Measurements from ENCODE around the gene KIAA0232.

KIAA0232 gene

DNA sequence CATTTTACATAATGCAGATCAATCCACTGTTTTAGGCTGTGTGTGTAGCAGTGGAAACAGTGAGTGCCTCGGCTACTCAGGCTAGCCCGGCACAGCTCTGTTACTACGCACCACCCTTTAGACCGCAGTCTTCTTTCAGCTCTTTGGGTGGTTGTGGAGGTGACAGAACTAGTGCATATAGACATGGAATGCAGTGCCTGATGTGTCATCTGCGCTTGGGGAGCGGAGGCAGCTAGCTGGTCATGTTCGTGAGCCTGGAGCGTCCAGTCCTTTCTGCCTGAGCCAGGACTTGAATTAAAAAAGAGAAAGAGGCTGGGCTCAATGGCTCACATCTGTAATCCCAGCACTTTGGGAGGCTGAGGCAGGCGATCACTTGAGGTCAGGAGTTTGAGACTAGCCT is 131.9 kb downstream of the KIAA0232 start:
- Histone ChIP-seq H3K9me3 (ENCODE audit: insufficient read depth, low read length) (no peaks in the 10 kb centered on the region), H4K20me1 (ENCODE audit: insufficient read depth, low read length) (peaks cover 21% of the 10 kb centered on the region), H3K4me1 (ENCODE audit: low read length) (peaks cover 9% of the 10 kb centered on the region), H3K36me3 (replicated peaks; ENCODE audit: low read depth, low read length) (no peaks in the 10 kb centered on the region), H3K4me2 (ENCODE audit: low read length) (no peak overlapping the region), H3K4me3 (ENCODE audit: low read length) (no peak overlapping the region), H3K79me2 (ENCODE audit: low read length) (peaks cover 43% of the 10 kb centered on the region), H3K27me3 (ENCODE audit: low read depth, low read length) (no peaks in the 10 kb centered on the region), H3K9ac (ENCODE audit: low read length) (no peak overlapping the region), H2AFZ (ENCODE audit: low read depth, low read length) (no peak overlapping the region), H3K27ac (ENCODE audit: low read length) (no peak overlapping the region)
- no peak for TF ChIP-seq CTCF (IDR thresholded peaks at IDR 0.05; ENCODE audit: low read depth, low read length)
- no peak for TF ChIP-seq EZH2phosphoT487 (IDR thresholded peaks at IDR 0.05; ENCODE audit: low read depth)

DNA sequence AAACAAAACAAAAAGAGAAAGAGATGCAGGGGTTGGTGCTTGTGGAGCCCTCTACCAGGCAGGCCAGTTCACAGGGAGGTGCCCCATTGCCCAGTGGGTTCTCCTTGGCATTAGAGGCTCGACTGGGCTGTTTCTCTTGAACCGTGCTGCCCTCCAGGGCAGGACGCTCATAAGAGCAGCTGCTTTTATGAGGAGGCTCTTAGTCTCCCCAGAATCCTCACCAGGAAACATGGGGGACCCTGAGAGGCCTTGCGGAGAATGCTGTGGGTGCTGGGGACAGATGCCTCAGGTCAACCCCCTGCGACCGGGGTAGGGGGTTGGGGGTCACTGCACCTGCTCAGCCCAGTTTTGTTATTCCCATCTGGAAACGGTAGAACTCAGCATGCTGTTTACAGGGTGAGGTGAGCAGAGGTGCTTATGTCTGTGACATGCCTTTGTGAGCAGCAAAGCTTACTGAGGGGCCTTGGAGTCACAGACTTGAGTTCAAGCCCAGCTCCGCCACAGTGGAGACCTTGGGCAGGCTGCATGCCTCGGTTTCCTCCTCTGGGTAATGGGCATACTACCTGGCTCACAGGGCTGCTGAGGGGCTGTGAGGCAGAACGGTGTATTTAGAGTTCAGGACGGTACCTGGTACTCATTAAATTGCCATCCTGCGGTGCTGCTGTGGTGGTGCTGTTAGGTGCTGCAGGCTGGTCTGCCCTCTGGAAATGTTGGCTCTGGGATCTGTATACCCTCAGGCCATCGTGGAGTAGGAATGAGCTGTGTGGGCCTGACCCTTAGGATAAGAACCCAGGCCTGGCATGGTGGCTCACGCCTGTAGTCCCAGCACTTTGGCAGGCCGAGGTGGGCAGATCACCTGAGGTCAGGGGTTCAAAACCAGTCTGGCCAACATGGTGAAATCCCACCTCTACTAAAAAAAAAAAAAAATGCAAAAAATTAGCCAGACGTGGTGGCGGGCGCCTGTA is 132.8 kb downstream of the KIAA0232 start:
- peaks cover 43% of the 10 kb centered on the region for H3K79me2 ChIP-seq (ENCODE audit: low read length)
- H3K4me1 ChIP-seq (ENCODE audit: low read length) = peaks cover 9% of the 10 kb centered on the region
- no peaks in the 10 kb centered on the region for H3K9me3 ChIP-seq (ENCODE audit: insufficient read depth, low read length)
- TF ChIP-seq CTCF (IDR thresholded peaks at IDR 0.05; ENCODE audit: low read depth, low read length) (no peak), EZH2phosphoT487 (IDR thresholded peaks at IDR 0.05; ENCODE audit: low read depth) (no peak)
- no peak overlapping the region for H3K4me3 ChIP-seq (ENCODE audit: low read length)
- H3K27ac ChIP-seq (ENCODE audit: low read length) = no peak overlapping the region
- H3K4me2 ChIP-seq (ENCODE audit: low read length) = no peak overlapping the region
- H2AFZ ChIP-seq (ENCODE audit: low read depth, low read length) = no peak overlapping the region
- H4K20me1 ChIP-seq (ENCODE audit: insufficient read depth, low read length) = peaks cover 21% of the 10 kb centered on the region
- no peak overlapping the region for H3K9ac ChIP-seq (ENCODE audit: low read length)
- H3K36me3 ChIP-seq (replicated peaks; ENCODE audit: low read depth, low read length) = no peaks in the 10 kb centered on the region
- no peaks in the 10 kb centered on the region for H3K27me3 ChIP-seq (ENCODE audit: low read depth, low read length)

DNA sequence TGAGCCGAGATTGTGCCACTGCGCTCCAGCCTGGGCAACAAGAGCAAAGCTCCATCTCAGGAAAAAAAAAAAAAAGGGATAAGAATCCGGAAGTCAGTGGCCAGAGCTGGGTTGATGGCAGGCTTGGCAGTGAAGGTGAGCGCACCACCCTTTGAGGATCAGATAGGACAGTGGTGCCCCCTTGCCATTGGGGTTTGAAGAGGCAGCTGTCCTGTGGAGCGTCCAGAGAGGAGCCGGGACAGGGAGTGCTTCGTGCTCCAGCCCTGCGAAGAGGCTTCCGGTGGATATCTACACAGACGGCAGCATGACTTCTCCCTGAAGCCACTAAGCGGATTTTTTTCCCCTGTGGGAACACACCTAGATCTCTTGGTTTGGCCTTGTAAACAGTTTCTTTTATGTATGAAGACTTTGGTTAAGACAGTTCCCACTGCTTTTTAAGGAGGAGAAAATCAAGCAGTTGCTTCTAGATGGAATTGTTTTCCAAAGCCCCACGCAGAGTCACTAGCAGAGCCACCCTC is 133.6 kb downstream of the KIAA0232 start:
- Histone ChIP-seq H3K4me3 (ENCODE audit: low read length) (no peak overlapping the region), H4K20me1 (ENCODE audit: insufficient read depth, low read length) (peaks cover 17% of the 10 kb centered on the region), H3K79me2 (ENCODE audit: low read length) (peaks cover 36% of the 10 kb centered on the region), H3K9me3 (ENCODE audit: insufficient read depth, low read length) (no peaks in the 10 kb centered on the region), H3K27me3 (ENCODE audit: low read depth, low read length) (no peaks in the 10 kb centered on the region), H3K9ac (ENCODE audit: low read length) (no peak overlapping the region), H3K4me2 (ENCODE audit: low read length) (no peak overlapping the region), H2AFZ (ENCODE audit: low read depth, low read length) (no peak overlapping the region), H3K36me3 (replicated peaks; ENCODE audit: low read depth, low read length) (no peaks in the 10 kb centered on the region), H3K4me1 (ENCODE audit: low read length) (0 out of 2 replicates have a peak, but pooled peaks cover under 1% of the 10 kb centered on the region), H3K27ac (ENCODE audit: low read length) (no peak overlapping the region)
- TF ChIP-seq EZH2phosphoT487 (IDR thresholded peaks at IDR 0.05; ENCODE audit: low read depth) (no peak), CTCF (IDR thresholded peaks at IDR 0.05; ENCODE audit: low read depth, low read length) (no peak)

Data from OCI-LY3 (cell line).